Panc1 (cell line): ENCODE measurements around the gene ZFHX3. TPM values are rescaled to one million over a fixed set of nuclear protein-coding genes. Genes with fewer than 3 reads are reported as not detected.

Source experiments
- ATAC-seq: fragments of 200-7000 bp; cut with Tn5 transposase; 2 replicates; pipeline ENCODE4 v1.9.1; 2020; ENCODE audit warnings: mild to moderate bottlenecking, moderate library complexity
- BruUV-seq: library from RNA; stranded (reverse); fragments of 400-500 nt; replicated peaks from 2 replicates; lab custom pipeline; 2021; lab: Mats Ljungman, UMichigan
- CTCF ChIA-PET: fragments of 300-600 bp; sonication (Branson Sonifier 250); formaldehyde crosslinking; loops from one replicate; lab custom pipeline; 2022; ENCODE audit warnings: antibody characterized with exemption; lab: Charles Lee
- POLR2A ChIA-PET: fragments of 300-600 bp; sonication (Branson Sonifier 250); formaldehyde crosslinking; loops from one replicate; lab custom pipeline; 2022; ENCODE audit warnings: antibody characterized with exemption; lab: Charles Lee
- DNase-seq: peaks from one replicate; pipeline ENCODE4 v3.0.0-alpha.2; 2010; ENCODE audit warnings: low read depth, low spot score
- H3K27ac ChIP-seq: 2 replicates; pipeline ENCODE4 v1.5.1; 2011; ENCODE audit warnings: mild to moderate bottlenecking, low read length, inconsistent platforms
- H3K27me3 ChIP-seq: fragments of 200-500 bp; sonication (Bioruptor generic); 2 replicates; pipeline ENCODE4 v1.6.0; 2014; ENCODE audit warnings: low read length, inconsistent platforms; ENCODE audit not compliant: control insufficient read depth, insufficient read depth
- H3K36me3 ChIP-seq: fragments of 200-500 bp; sonication (Bioruptor generic); 2 replicates; pipeline ENCODE4 v1.5.1; 2014; ENCODE audit warnings: inconsistent platforms, mild to moderate bottlenecking, low read length, moderate library complexity; ENCODE audit not compliant: control insufficient read depth, insufficient read depth
- H3K4me1 ChIP-seq: 2 replicates; pipeline ENCODE4 v1.5.1; 2011; ENCODE audit warnings: inconsistent platforms, mild to moderate bottlenecking, low read length, moderate library complexity; ENCODE audit not compliant: control insufficient read depth, insufficient read depth
- H3K4me3 ChIP-seq, 2 experiments: 2 replicates each; pipeline ENCODE4 v1.5.1; 2011 to 2012; ENCODE audit warnings: low read depth in 2 of 2, low read length in 2 of 2, mild to moderate bottlenecking in 2 of 2, inconsistent platforms in 1 of 2, moderate library complexity in 1 of 2
- H3K9me3 ChIP-seq: fragments of 200-500 bp; sonication (Bioruptor generic); 2 replicates; pipeline ENCODE4 v1.5.1; 2014; ENCODE audit warnings: low read depth, mild to moderate bottlenecking, inconsistent platforms, low read length, moderate library complexity; ENCODE audit not compliant: control insufficient read depth, insufficient read depth
- POLR2AphosphoS5 ChIP-seq: IDR thresholded peaks from 2 replicates; pipeline ENCODE4 v1.6.1; 2012; ENCODE audit warnings: mild to moderate bottlenecking, low read depth, low read length, moderate library complexity
- SIN3A ChIP-seq: IDR thresholded peaks from 2 replicates; pipeline ENCODE4 v1.6.1; 2012; ENCODE audit warnings: low read depth, mild to moderate bottlenecking, low read length, moderate library complexity, borderline replicate concordance; ENCODE audit not compliant: insufficient read depth
- TCF7L2 ChIP-seq: IDR thresholded peaks from 2 replicates; pipeline ENCODE4 v1.6.1; 2011; ENCODE audit warnings: mild to moderate bottlenecking, low read depth, low read length, inconsistent platforms
- in situ Hi-C: cut with HindIII; loops from 2 replicates; pipeline ENCODE4 v1.10.0; 2016; ENCODE audit warnings: low sequenced_read_pairs, low pct_unique_long_range_greater_than_20kb
- intact Hi-C: fragments of 100-400 bp; cut with micrococcal nuclease; formaldehyde crosslinking; loops from one replicate; pipeline ENCODE4 v1.10.0; 2022; ENCODE audit not compliant: unreplicated experiment
- total RNA-seq: library from RNA; stranded (reverse); gene quantifications from one replicate; pipeline ENCODE4 v1.2.1, GENCODE V29; 2021; ENCODE audit not compliant: unreplicated experiment
- TF ChIP-seq, protein P1 (sequence below): fragments of 450-650 bp; IDR thresholded peaks from 2 replicates; pipeline ENCODE4 v1.5.1; 2017; ENCODE audit warnings: mild to moderate bottlenecking
- TF ChIP-seq, protein P2 (sequence below), 2 experiments: IDR thresholded peaks; 2 replicates each; pipeline ENCODE4 v1.6.1; 2011 to 2012; ENCODE audit warnings: low read depth in 2 of 2, control low read depth in 1 of 2, low read length in 1 of 2, mild to moderate bottlenecking in 1 of 2, moderate library complexity in 1 of 2; ENCODE audit not compliant: insufficient read depth in 1 of 2

ZFHX3 gene
- total RNA-seq, 1 experiment from 2014 or later, result 7.1 TPM

DNA sequence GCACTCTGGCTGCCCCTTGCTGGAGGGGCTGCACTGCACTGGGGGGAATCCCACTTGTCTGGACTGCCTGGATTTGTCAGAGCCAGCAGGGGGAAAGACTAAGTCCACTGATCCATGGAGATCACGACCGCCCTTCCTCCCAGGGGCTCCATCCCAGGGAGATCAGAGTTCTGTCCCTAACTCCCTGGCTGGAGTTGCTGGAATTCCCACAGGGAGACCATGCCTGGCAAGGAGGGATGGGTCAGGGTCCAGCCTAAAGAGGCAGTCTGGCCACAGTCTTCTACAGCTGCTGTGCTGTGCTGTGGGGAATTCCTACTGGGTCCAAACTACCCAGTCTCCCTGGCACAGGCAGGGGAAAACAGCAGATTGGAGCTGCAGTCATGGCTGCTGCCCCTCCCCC lies 311.9 kb downstream of the ZFHX3 start:
- H3K9me3 ChIP-seq, result no peaks in the 10 kb centered on the region
- DNase-seq (no peak), ATAC-seq (no peak)
- in situ Hi-C loops, result no loop called here
- intact Hi-C loops, result no loop called here
- peaks cover 5% of the 10 kb centered on the region; the same call in 1 of the 2 replicates for H3K4me1 ChIP-seq
- ChIA-PET CTCF (no interaction called here), POLR2A (no interaction called here)
- no peak overlapping the region for H3K4me3 ChIP-seq
- H3K27me3 ChIP-seq, result no peaks in the 10 kb centered on the region
- H3K36me3 ChIP-seq, result no peaks in the 10 kb centered on the region
- no peak overlapping the region for H3K27ac ChIP-seq
- TF ChIP-seq POLR2AphosphoS5, result no peak
- TF ChIP-seq, protein P1, sequence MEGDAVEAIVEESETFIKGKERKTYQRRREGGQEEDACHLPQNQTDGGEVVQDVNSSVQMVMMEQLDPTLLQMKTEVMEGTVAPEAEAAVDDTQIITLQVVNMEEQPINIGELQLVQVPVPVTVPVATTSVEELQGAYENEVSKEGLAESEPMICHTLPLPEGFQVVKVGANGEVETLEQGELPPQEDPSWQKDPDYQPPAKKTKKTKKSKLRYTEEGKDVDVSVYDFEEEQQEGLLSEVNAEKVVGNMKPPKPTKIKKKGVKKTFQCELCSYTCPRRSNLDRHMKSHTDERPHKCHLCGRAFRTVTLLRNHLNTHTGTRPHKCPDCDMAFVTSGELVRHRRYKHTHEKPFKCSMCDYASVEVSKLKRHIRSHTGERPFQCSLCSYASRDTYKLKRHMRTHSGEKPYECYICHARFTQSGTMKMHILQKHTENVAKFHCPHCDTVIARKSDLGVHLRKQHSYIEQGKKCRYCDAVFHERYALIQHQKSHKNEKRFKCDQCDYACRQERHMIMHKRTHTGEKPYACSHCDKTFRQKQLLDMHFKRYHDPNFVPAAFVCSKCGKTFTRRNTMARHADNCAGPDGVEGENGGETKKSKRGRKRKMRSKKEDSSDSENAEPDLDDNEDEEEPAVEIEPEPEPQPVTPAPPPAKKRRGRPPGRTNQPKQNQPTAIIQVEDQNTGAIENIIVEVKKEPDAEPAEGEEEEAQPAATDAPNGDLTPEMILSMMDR, result no peak
- no peak for TF ChIP-seq TCF7L2
- no peak for TF ChIP-seq SIN3A
- TF ChIP-seq, protein P2, sequence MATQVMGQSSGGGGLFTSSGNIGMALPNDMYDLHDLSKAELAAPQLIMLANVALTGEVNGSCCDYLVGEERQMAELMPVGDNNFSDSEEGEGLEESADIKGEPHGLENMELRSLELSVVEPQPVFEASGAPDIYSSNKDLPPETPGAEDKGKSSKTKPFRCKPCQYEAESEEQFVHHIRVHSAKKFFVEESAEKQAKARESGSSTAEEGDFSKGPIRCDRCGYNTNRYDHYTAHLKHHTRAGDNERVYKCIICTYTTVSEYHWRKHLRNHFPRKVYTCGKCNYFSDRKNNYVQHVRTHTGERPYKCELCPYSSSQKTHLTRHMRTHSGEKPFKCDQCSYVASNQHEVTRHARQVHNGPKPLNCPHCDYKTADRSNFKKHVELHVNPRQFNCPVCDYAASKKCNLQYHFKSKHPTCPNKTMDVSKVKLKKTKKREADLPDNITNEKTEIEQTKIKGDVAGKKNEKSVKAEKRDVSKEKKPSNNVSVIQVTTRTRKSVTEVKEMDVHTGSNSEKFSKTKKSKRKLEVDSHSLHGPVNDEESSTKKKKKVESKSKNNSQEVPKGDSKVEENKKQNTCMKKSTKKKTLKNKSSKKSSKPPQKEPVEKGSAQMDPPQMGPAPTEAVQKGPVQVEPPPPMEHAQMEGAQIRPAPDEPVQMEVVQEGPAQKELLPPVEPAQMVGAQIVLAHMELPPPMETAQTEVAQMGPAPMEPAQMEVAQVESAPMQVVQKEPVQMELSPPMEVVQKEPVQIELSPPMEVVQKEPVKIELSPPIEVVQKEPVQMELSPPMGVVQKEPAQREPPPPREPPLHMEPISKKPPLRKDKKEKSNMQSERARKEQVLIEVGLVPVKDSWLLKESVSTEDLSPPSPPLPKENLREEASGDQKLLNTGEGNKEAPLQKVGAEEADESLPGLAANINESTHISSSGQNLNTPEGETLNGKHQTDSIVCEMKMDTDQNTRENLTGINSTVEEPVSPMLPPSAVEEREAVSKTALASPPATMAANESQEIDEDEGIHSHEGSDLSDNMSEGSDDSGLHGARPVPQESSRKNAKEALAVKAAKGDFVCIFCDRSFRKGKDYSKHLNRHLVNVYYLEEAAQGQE (IDR thresholded peaks at IDR 0.05; ENCODE audit: insufficient read depth in 1 of 2, low read depth in 2 of 2, low read length in 1 of 2), result no peak
- BruUV-seq, result no TSS peak
